OCI-LY1 (cell line): ENCODE measurements around the gene PHLPP1.

ENCODE experiments used
- H2AFZ ChIP-seq: fragments of 200-600 bp; sonication (generic), shearing (Covaris generic); 2 replicates; pipeline ENCODE4 v1.6.0; 2014; ENCODE audit warnings: antibody characterized with exemption, mild to moderate bottlenecking, low read length
- H3F3A ChIP-seq: fragments of 200-600 bp; sonication (generic), shearing (Covaris generic); 2 replicates; pipeline ENCODE4 v1.6.0; 2014; ENCODE audit warnings: mild to moderate bottlenecking, antibody characterized with exemption, low read length, moderate library complexity; ENCODE audit not compliant: insufficient read depth
- H3K27ac ChIP-seq: fragments of 200-600 bp; sonication (generic); 2 replicates; pipeline ENCODE4 v1.5.1; 2014; ENCODE audit warnings: low read length, mixed run types, mild to moderate bottlenecking, low read depth; ENCODE audit not compliant: poor library complexity, severe bottlenecking
- H3K27me3 ChIP-seq: fragments of 200-600 bp; sonication (generic); 2 replicates; pipeline ENCODE4 v1.6.0; 2014; ENCODE audit warnings: antibody characterized with exemption, mild to moderate bottlenecking, low read length, moderate library complexity; ENCODE audit not compliant: insufficient read depth
- H3K36me3 ChIP-seq: fragments of 200-600 bp; sonication (generic); 2 replicates; pipeline ENCODE4 v1.6.1; 2014; ENCODE audit warnings: mild to moderate bottlenecking, antibody characterized with exemption, low read length, moderate library complexity, mixed read lengths; ENCODE audit not compliant: insufficient read depth
- H3K4me1 ChIP-seq: fragments of 200-600 bp; sonication (generic); 2 replicates; pipeline ENCODE4 v1.5.1; 2014; ENCODE audit warnings: mild to moderate bottlenecking, low read length, moderate library complexity; ENCODE audit not compliant: insufficient read depth, severe bottlenecking
- H3K4me2 ChIP-seq: fragments of 200-600 bp; sonication (generic), shearing (Covaris generic); 2 replicates; pipeline ENCODE4 v1.6.1; 2014; ENCODE audit warnings: low read length
- H3K4me3 ChIP-seq: fragments of 200-600 bp; sonication (generic); 2 replicates; pipeline ENCODE4 v1.5.1; 2014; ENCODE audit warnings: low read length, low read depth, mild to moderate bottlenecking, mixed read lengths; ENCODE audit not compliant: poor library complexity, severe bottlenecking
- H3K79me2 ChIP-seq: fragments of 200-600 bp; shearing (Covaris generic); 2 replicates; pipeline ENCODE4 v1.6.1; 2016; ENCODE audit warnings: mixed run types, low read length, mixed read lengths; ENCODE audit not compliant: insufficient read depth
- H3K9ac ChIP-seq: fragments of 200-600 bp; sonication (generic), shearing (Covaris generic); 2 replicates; pipeline ENCODE4 v1.6.1; 2014; ENCODE audit warnings: mild to moderate bottlenecking, low read length, mixed read lengths
- H3K9me2 ChIP-seq: fragments of 200-600 bp; sonication (generic), shearing (Covaris generic); 2 replicates; pipeline ENCODE4 v1.6.1; 2014; ENCODE audit warnings: low read depth, mild to moderate bottlenecking, low read length, mixed read lengths
- H3K9me3 ChIP-seq: fragments of 200-600 bp; shearing (Covaris generic); 2 replicates; pipeline ENCODE4 v1.6.1; 2014; ENCODE audit warnings: low read length, mixed read lengths
- H4K20me1 ChIP-seq: fragments of 200-600 bp; sonication (generic), shearing (Covaris generic); 2 replicates; pipeline ENCODE4 v1.6.0; 2016; ENCODE audit warnings: mild to moderate bottlenecking, low read length; ENCODE audit not compliant: insufficient read depth
- CTCF ChIP-seq: fragments of 200-600 bp; sonication (generic), shearing (Covaris generic); IDR thresholded peaks from 2 replicates; pipeline ENCODE4 v1.5.1; 2017; ENCODE audit warnings: mild to moderate bottlenecking, antibody characterized with exemption, low read length, moderate library complexity, mixed read lengths
- EZH2 ChIP-seq: fragments of 200-600 bp; sonication (generic), shearing (Covaris generic); IDR thresholded peaks from 2 replicates; pipeline ENCODE4 v1.8.0; 2017; ENCODE audit warnings: borderline replicate concordance, mixed run types, mild to moderate bottlenecking, antibody characterized with exemption, low read length, moderate library complexity, mixed read lengths

PHLPP1 gene

GRCh38 chr18:62710417-62710816 lies 4.9 kb upstream of the PHLPP1 start:
- no peaks in the 10 kb centered on the region for H3F3A ChIP-seq
- no peak overlapping the region for H3K4me3 ChIP-seq
- H3K4me2 ChIP-seq = no peak overlapping the region
- no peaks in the 10 kb centered on the region for H3K79me2 ChIP-seq
- H2AFZ ChIP-seq = no peak overlapping the region
- H3K27ac ChIP-seq = no peak overlapping the region
- H3K9me2 ChIP-seq = no peaks in the 10 kb centered on the region
- H3K4me1 ChIP-seq = peaks cover 5% of the 10 kb centered on the region
- no peaks in the 10 kb centered on the region for H3K36me3 ChIP-seq
- H4K20me1 ChIP-seq = no peaks in the 10 kb centered on the region
- no peaks in the 10 kb centered on the region for H3K9me3 ChIP-seq
- H3K27me3 ChIP-seq = no peaks in the 10 kb centered on the region
- no peak overlapping the region for H3K9ac ChIP-seq
- no peak for TF ChIP-seq EZH2
- TF ChIP-seq CTCF = no peak

- Histone ChIP-seq H3K9me3 (no peaks in the 10 kb centered on the region), H3K36me3 (no peaks in the 10 kb centered on the region), H3K4me2 (no peak overlapping the region), H3K9me2 (no peaks in the 10 kb centered on the region), H3K27me3 (no peaks in the 10 kb centered on the region), H4K20me1 (no peaks in the 10 kb centered on the region), H3K4me1 (peaks cover 5% of the 10 kb centered on the region), H3F3A (no peaks in the 10 kb centered on the region), H3K9ac (no peak overlapping the region), H3K79me2 (no peaks in the 10 kb centered on the region), H2AFZ (no peak overlapping the region), H3K4me3 (no peak overlapping the region), H3K27ac (no peak overlapping the region)
- TF ChIP-seq EZH2 (no peak), CTCF (no peak)
Measured at GRCh38 chr18:62711781-62712180, 3.6 kb upstream of the PHLPP1 start.

GRCh38 chr18:62713651-62714247 lies 1.6 kb upstream of the PHLPP1 start:
- Histone ChIP-seq H2AFZ (no peak overlapping the region), H3K4me1 (peaks cover 22% of the 10 kb centered on the region), H3K27ac (no peak overlapping the region), H3K4me3 (no peak overlapping the region), H3K36me3 (no peaks in the 10 kb centered on the region), H3K9me2 (no peaks in the 10 kb centered on the region), H3K27me3 (no peaks in the 10 kb centered on the region), H3K9ac (no peak overlapping the region), H3K9me3 (no peaks in the 10 kb centered on the region), H4K20me1 (no peaks in the 10 kb centered on the region), H3K79me2 (no peaks in the 10 kb centered on the region), H3K4me2 (no peak overlapping the region), H3F3A (no peaks in the 10 kb centered on the region)
- no peak for TF ChIP-seq EZH2
- TF ChIP-seq CTCF = no peak
